Type B pancreatic cell (in vitro differentiated cells): ENCODE measurements around the gene GLI3. TPM values are rescaled to one million over a fixed set of nuclear protein-coding genes. Genes with fewer than 3 reads are reported as not detected.
A peak's percentile ranks its signal among the peaks of the same experiment; 100 is the strongest.

Source experiments
- DNase-seq: peaks from one replicate; pipeline ENCODE4 v3.0.0; 2021; ENCODE audit warnings: mixed read lengths; ENCODE audit not compliant: unreplicated experiment; ENCODE audit errors: extremely low spot score
- H3K27ac Mint-ChIP-seq: 2 replicates; pipeline ENCODE4 v1.8.0; 2021; ENCODE audit warnings: mild to moderate bottlenecking, mixed read lengths
- H3K27me3 Mint-ChIP-seq: 2 replicates; pipeline ENCODE4 v1.8.0; 2021; ENCODE audit warnings: mixed read lengths
- H3K36me3 Mint-ChIP-seq: 2 replicates; pipeline ENCODE4 v1.8.0; 2021; ENCODE audit warnings: mixed read lengths
- H3K4me1 Mint-ChIP-seq: one replicate; pipeline ENCODE4 v1.8.0; 2021; ENCODE audit warnings: mixed read lengths; ENCODE audit not compliant: unreplicated experiment
- H3K4me3 Mint-ChIP-seq: 2 replicates; pipeline ENCODE4 v1.8.0; 2021; ENCODE audit warnings: mild to moderate bottlenecking, mixed read lengths
- H3K9me3 Mint-ChIP-seq: 2 replicates; pipeline ENCODE4 v1.8.0; 2021; ENCODE audit warnings: mixed read lengths
- CTCF ChIP-seq: fragments of 200-600 bp; sonication (generic); conservative IDR thresholded peaks from 2 replicates; pipeline ENCODE4 v1.5.0; 2021; ENCODE audit warnings: antibody characterized with exemption, mild to moderate bottlenecking
- total RNA-seq: library from RNA; stranded (reverse); gene quantifications from 2 replicates; pipeline ENCODE4 v1.2.1, GENCODE V29; 2021; ENCODE audit warnings: low replicate concordance

Gene GLI3
- total RNA-seq, 1 donor from 2014 or later: 141 TPM

- H3K4me3 Mint-ChIP-seq: no peak overlapping the region
- H3K27me3 Mint-ChIP-seq: no peaks in the 10 kb centered on the region
- H3K36me3 Mint-ChIP-seq: peaks cover 41% of the 10 kb centered on the region
- TF ChIP-seq CTCF: no peak
- no peak overlapping the region for H3K27ac Mint-ChIP-seq
- peaks cover 5% of the 10 kb centered on the region for H3K9me3 Mint-ChIP-seq
- H3K4me1 Mint-ChIP-seq: peaks cover 22% of the 10 kb centered on the region
- DNase-seq: no peak
Measured at GRCh38 chr7:42167631-42168236, 69.3 kb downstream of the GLI3 start.

GRCh38 chr7:42167206-42167605 is 69.8 kb downstream of the GLI3 start:
- no peak for TF ChIP-seq CTCF
- H3K4me3 Mint-ChIP-seq: no peak overlapping the region
- no peak overlapping the region for H3K27ac Mint-ChIP-seq
- no peak for DNase-seq
- H3K27me3 Mint-ChIP-seq: no peaks in the 10 kb centered on the region
- peaks cover 41% of the 10 kb centered on the region for H3K36me3 Mint-ChIP-seq
- peaks cover 27% of the 10 kb centered on the region for H3K4me1 Mint-ChIP-seq
- H3K9me3 Mint-ChIP-seq: peaks cover 5% of the 10 kb centered on the region

GRCh38 chr7:42164881-42165428 is 72.1 kb downstream of the GLI3 start:
- H3K36me3 Mint-ChIP-seq: peaks cover 39% of the 10 kb centered on the region
- H3K27me3 Mint-ChIP-seq: no peaks in the 10 kb centered on the region
- no peak for DNase-seq
- peaks cover 38% of the 10 kb centered on the region for H3K4me1 Mint-ChIP-seq
- no peak for TF ChIP-seq CTCF
- H3K27ac Mint-ChIP-seq: no peak overlapping the region
- H3K4me3 Mint-ChIP-seq: no peak overlapping the region
- peaks cover 5% of the 10 kb centered on the region for H3K9me3 Mint-ChIP-seq

- H3K9me3 Mint-ChIP-seq: no peaks in the 10 kb centered on the region
- peak overlapping the region; percentile 39 for H3K4me3 Mint-ChIP-seq
- no peaks in the 10 kb centered on the region for H3K27me3 Mint-ChIP-seq
- peak overlapping the region; percentile 35 for H3K27ac Mint-ChIP-seq
- H3K36me3 Mint-ChIP-seq: peaks cover 26% of the 10 kb centered on the region
- TF ChIP-seq CTCF: no peak
- no peak for DNase-seq
- H3K4me1 Mint-ChIP-seq: peaks cover 46% of the 10 kb centered on the region
Measured at GRCh38 chr7:42162560-42163325, 74.3 kb downstream of the GLI3 start.

GRCh38 chr7:42161719-42162118 is 75.3 kb downstream of the GLI3 start:
- Mint-ChIP-seq H3K9me3 (no peaks in the 10 kb centered on the region), H3K4me3 (peak overlapping the region; percentile 7), H3K27me3 (no peaks in the 10 kb centered on the region), H3K36me3 (peaks cover 24% of the 10 kb centered on the region), H3K4me1 (peaks cover 45% of the 10 kb centered on the region), H3K27ac (peak overlapping the region; percentile 35)
- no peak for TF ChIP-seq CTCF
- no peak for DNase-seq
